IMR-90 (cell line): ENCODE data around the gene IYD. TPM values are rescaled to one million over a fixed set of nuclear protein-coding genes. Genes with fewer than 3 reads are reported as not detected.

Source experiments
- ATAC-seq: fragments of 200-7000 bp; cut with Tn5 transposase; 2 replicates; pipeline ENCODE4 v1.9.1; 2020; ENCODE audit warnings: low read depth, mild to moderate bottlenecking, moderate library complexity
- BruUV-seq: library from RNA; stranded (reverse); fragments of 400-500 nt; replicated peaks from 2 replicates; lab custom pipeline; 2021; lab: Mats Ljungman, UMichigan
- CTCF ChIA-PET: fragments of 300-600 bp; formaldehyde crosslinking; extraction: SDS; loops from one replicate; lab custom pipeline; 2021; ENCODE audit warnings: antibody characterized with exemption; lab: Yijun Ruan, JAX
- POLR2A ChIA-PET: fragments of 300-600 bp; sonication (Branson Sonifier 250); formaldehyde crosslinking; loops from one replicate; lab custom pipeline; 2022; ENCODE audit warnings: antibody characterized with exemption; ENCODE audit not compliant: unreplicated experiment; lab: Charles Lee
- DNase-seq: peaks from one replicate; pipeline ENCODE4 v3.0.0; 2013
- H2AFZ ChIP-seq: replicated peaks from 2 replicates; pipeline ENCODE3; 2013; ENCODE audit warnings: low read length, mild to moderate bottlenecking; ENCODE audit not compliant: poor library complexity
- H2AK5ac ChIP-seq: 2 replicates; pipeline ENCODE4 v1.6.1; 2013; ENCODE audit warnings: low read depth, low read length, inconsistent platforms
- H2AK9ac ChIP-seq: replicated peaks from 2 replicates; pipeline ENCODE3; 2013; ENCODE audit warnings: mild to moderate bottlenecking, low read depth, low read length, moderate library complexity; ENCODE audit not compliant: poor library complexity
- H2BK120ac ChIP-seq: 2 replicates; pipeline ENCODE4 v1.6.1; 2013; ENCODE audit warnings: low read depth, low read length, inconsistent platforms
- H2BK15ac ChIP-seq: 3 replicates; pipeline ENCODE4 v1.6.1; 2013; ENCODE audit warnings: low read depth, low read length, inconsistent platforms
- H2BK20ac ChIP-seq: 2 replicates; pipeline ENCODE4 v1.6.1; 2013; ENCODE audit warnings: low read depth, mild to moderate bottlenecking, inconsistent platforms, low read length, moderate library complexity
- H2BK5ac ChIP-seq: 2 replicates; pipeline ENCODE4 v1.6.1; 2013; ENCODE audit warnings: mild to moderate bottlenecking, low read depth, low read length, inconsistent platforms; ENCODE audit not compliant: poor library complexity, severe bottlenecking
- H3K14ac ChIP-seq: replicated peaks from 2 replicates; pipeline ENCODE4 v1.6.1; 2013; ENCODE audit warnings: low read depth, low read length, inconsistent platforms
- H3K18ac ChIP-seq: 2 replicates; pipeline ENCODE4 v1.6.1; 2013; ENCODE audit warnings: low read depth, low read length, control low read depth
- H3K23ac ChIP-seq: 2 replicates; pipeline ENCODE4 v1.6.1; 2013; ENCODE audit warnings: low read depth, low read length, inconsistent platforms
- H3K27ac ChIP-seq: 2 replicates; pipeline ENCODE4 v1.5.1; 2013; ENCODE audit warnings: mild to moderate bottlenecking, control low read depth, low read length; ENCODE audit not compliant: insufficient read depth
- H3K27me3 ChIP-seq: 2 replicates; pipeline ENCODE4 v1.6.1; 2013; ENCODE audit warnings: low read length; ENCODE audit not compliant: control insufficient read depth, insufficient read depth
- H3K36me3 ChIP-seq: 2 replicates; pipeline ENCODE4 v1.6.1; 2013; ENCODE audit warnings: low read length, mixed read lengths; ENCODE audit not compliant: control insufficient read depth, insufficient read depth
- H3K4ac ChIP-seq: 2 replicates; pipeline ENCODE4 v1.6.1; 2013; ENCODE audit warnings: low read depth, low read length, inconsistent platforms
- H3K4me1 ChIP-seq: 2 replicates; pipeline ENCODE4 v1.6.1; 2013; ENCODE audit warnings: low read length, mixed read lengths; ENCODE audit not compliant: control insufficient read depth, insufficient read depth
- H3K4me2 ChIP-seq: 2 replicates; pipeline ENCODE4 v1.6.1; 2013; ENCODE audit warnings: low read depth, mild to moderate bottlenecking, control low read depth, low read length, moderate library complexity
- H3K4me3 ChIP-seq: 2 replicates; pipeline ENCODE4 v1.5.1; 2013; ENCODE audit warnings: low read depth, mild to moderate bottlenecking, control low read depth, low read length, moderate library complexity; ENCODE audit not compliant: insufficient read depth
- H3K56ac ChIP-seq: 2 replicates; pipeline ENCODE4 v1.6.1; 2013; ENCODE audit warnings: low read length, inconsistent platforms; ENCODE audit not compliant: insufficient read depth; ENCODE audit errors: extremely low read depth
- H3K79me1 ChIP-seq, 2 experiments: 2 replicates each; pipeline ENCODE4 v1.6.1; 2013; ENCODE audit warnings: low read length in 2 of 2, inconsistent platforms in 1 of 2, low read depth in 1 of 2
- H3K9ac ChIP-seq: 2 replicates; pipeline ENCODE4 v1.6.1; 2013; ENCODE audit warnings: low read depth, low read length, control low read depth
- H3K9me1 ChIP-seq: 2 replicates; pipeline ENCODE4 v1.6.1; 2013; ENCODE audit warnings: low read length, inconsistent platforms; ENCODE audit not compliant: insufficient read depth
- H3K9me3 ChIP-seq: 2 replicates; pipeline ENCODE4 v1.6.1; 2013; ENCODE audit warnings: low read length; ENCODE audit not compliant: control insufficient read depth, insufficient read depth
- H4K20me1 ChIP-seq: 2 replicates; pipeline ENCODE4 v1.6.1; 2013; ENCODE audit warnings: low read length, inconsistent platforms; ENCODE audit not compliant: insufficient read depth
- H4K5ac ChIP-seq: 2 replicates; pipeline ENCODE4 v1.6.1; 2013; ENCODE audit warnings: mild to moderate bottlenecking, low read depth, low read length, control low read depth
- H4K8ac ChIP-seq, 2 experiments: 2 replicates each; pipeline ENCODE4 v1.6.1; 2013; ENCODE audit warnings: low read depth in 2 of 2, low read length in 2 of 2, control low read depth in 1 of 2, inconsistent platforms in 1 of 2
- H4K91ac ChIP-seq: 2 replicates; pipeline ENCODE4 v1.6.1; 2013; ENCODE audit warnings: low read depth, low read length, inconsistent platforms; ENCODE audit not compliant: insufficient read depth
- BHLHE40 ChIP-seq: fragments of 150-350 bp; IDR thresholded peaks from 2 replicates; pipeline ENCODE4 v1.6.1; 2016; ENCODE audit warnings: mild to moderate bottlenecking, low read depth, low read length
- CEBPB ChIP-seq: IDR thresholded peaks from 2 replicates; pipeline ENCODE4 v1.6.1; 2012; ENCODE audit warnings: low read depth, low read length, improper control_type of control experiment
- CHD1 ChIP-seq: IDR thresholded peaks from 2 replicates; pipeline ENCODE4 v1.6.1; 2012; ENCODE audit warnings: low read depth, low read length, improper control_type of control experiment
- FOS ChIP-seq: fragments of 150-350 bp; IDR thresholded peaks from 2 replicates; pipeline ENCODE4 v1.6.1; 2016; ENCODE audit warnings: low read depth, low read length
- MAFK ChIP-seq: IDR thresholded peaks from 2 replicates; pipeline ENCODE4 v1.6.1; 2012; ENCODE audit warnings: low read depth, low read length, improper control_type of control experiment
- MAZ ChIP-seq: IDR thresholded peaks from 2 replicates; pipeline ENCODE4 v1.6.1; 2012; ENCODE audit warnings: low read depth, mild to moderate bottlenecking, low read length, improper control_type of control experiment, moderate library complexity, borderline replicate concordance
- MXI1 ChIP-seq: IDR thresholded peaks from 2 replicates; pipeline ENCODE4 v1.6.1; 2012; ENCODE audit warnings: low read depth, mild to moderate bottlenecking, low read length, moderate library complexity, borderline replicate concordance
- NFE2L2 ChIP-seq: fragments of 150-350 bp; IDR thresholded peaks from 2 replicates; pipeline ENCODE4 v1.6.1; 2016; ENCODE audit warnings: low read depth, mild to moderate bottlenecking, low read length
- POLR2A ChIP-seq: IDR thresholded peaks from 2 replicates; pipeline ENCODE4 v1.6.1; 2012; ENCODE audit warnings: mild to moderate bottlenecking, low read depth, low read length
- RCOR1 ChIP-seq: IDR thresholded peaks from 2 replicates; pipeline ENCODE4 v1.6.1; 2012; ENCODE audit warnings: mild to moderate bottlenecking, low read length, improper control_type of control experiment; ENCODE audit not compliant: insufficient replicate concordance
- RFX5 ChIP-seq: IDR thresholded peaks from 2 replicates; pipeline ENCODE4 v1.8.0; 2012; ENCODE audit warnings: low read depth, mild to moderate bottlenecking, low read length, moderate library complexity
- SMC3 ChIP-seq: fragments of 150-350 bp; IDR thresholded peaks from 2 replicates; pipeline ENCODE4 v1.6.1; 2016; ENCODE audit warnings: low read depth, mild to moderate bottlenecking, antibody characterized with exemption, low read length, moderate library complexity
- USF2 ChIP-seq: fragments of 150-350 bp; IDR thresholded peaks from 2 replicates; pipeline ENCODE4 v1.6.1; 2017; ENCODE audit warnings: mild to moderate bottlenecking, antibody characterized with exemption, low read length, low read depth
- WGBS, 2 experiments: methylation state at CpG; one replicate each; pipeline versions ENCODE4 v1.1.5 to v1.1.7; 2013; ENCODE audit warnings: missing lambda C conversion rate in 2 of 2; ENCODE audit not compliant: insufficient read length in 1 of 2; ENCODE audit errors: extremely low coverage in 2 of 2; 5-methylcytosine and 5-hydroxymethylcytosine counted together
- dilution Hi-C: fragments of 300-500 bp; cut with HindIII; formaldehyde crosslinking; loops from one replicate; pipeline ENCODE4 v1.14.3; 2018; ENCODE audit warnings: low sequenced_read_pairs; ENCODE audit not compliant: unreplicated experiment
- in situ Hi-C: fragments of 300-500 bp; cut with MboI; formaldehyde crosslinking; loops from 3 replicates; pipeline ENCODE4 v1.14.3; 2019; ENCODE audit warnings: low sequenced_read_pairs, inconsistent platforms, mixed read lengths
- intact Hi-C: fragments of 100-400 bp; cut with micrococcal nuclease; formaldehyde crosslinking; loops from 2 replicates; pipeline ENCODE4 v1.10.0; 2022
- polyA plus RNA-seq, 3 experiments: library from polyadenylated mRNA; depleted of rRNA; stranded (reverse); fragments of >200 nt; gene quantifications; 2 replicates each; pipeline ENCODE4 v1.2.3, GENCODE V29; 2012; ENCODE audit warnings: low replicate concordance in 1 of 3
- total RNA-seq: library from RNA; depleted of rRNA; stranded (reverse); fragments of >200 nt; gene quantifications from 2 replicates; pipeline ENCODE4 v1.2.3, GENCODE V29; 2012
- TF ChIP-seq, protein P1 (sequence below): conservative IDR thresholded peaks from 2 replicates; pipeline ENCODE4 v1.5.1; 2012; ENCODE audit warnings: mild to moderate bottlenecking, low read depth, low read length, improper control_type of control experiment

The IYD gene
- total and polyA plus RNA-seq, 2 of the 4 experiments (the other 2 are of a cell fraction), result not detected

DNA sequence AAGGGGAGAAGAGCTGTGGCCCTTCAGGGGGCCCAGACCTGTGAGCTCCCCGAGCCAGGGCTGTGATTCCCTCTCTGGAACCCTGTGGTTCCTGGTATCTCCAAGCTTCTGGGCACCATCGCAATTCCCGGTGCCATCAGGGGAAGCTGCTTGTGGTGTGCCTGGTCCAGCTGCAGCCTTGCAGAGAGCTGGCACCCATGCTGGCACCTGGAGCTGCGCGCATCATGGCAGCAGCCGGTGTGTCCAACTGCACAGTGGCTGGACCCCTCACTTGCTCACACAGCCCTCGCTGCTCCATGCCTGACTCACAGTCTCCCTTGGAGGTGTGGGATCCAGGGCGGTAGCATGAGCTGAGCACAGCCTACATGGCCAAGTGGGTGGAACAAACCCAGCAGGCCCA, 56.7 kb downstream of the IYD start:
- no peak overlapping the region for H2AK5ac ChIP-seq
- H3K23ac ChIP-seq, result no peak overlapping the region
- intact Hi-C loops (no loop called here), in situ Hi-C loops (no loop called here), dilution Hi-C loops (no loop called here)
- H3K9ac ChIP-seq, result no peak overlapping the region
- no peak overlapping the region for H2AK9ac ChIP-seq
- H3K9me3 ChIP-seq, result no peaks in the 10 kb centered on the region
- no peak overlapping the region for H3K27ac ChIP-seq
- peaks cover 5% of the 10 kb centered on the region; the same call in 1 of the 2 replicates for H3K27me3 ChIP-seq
- no peaks in the 10 kb centered on the region for H4K20me1 ChIP-seq
- ChIA-PET CTCF (no interaction called here), POLR2A (no interaction called here)
- no peak overlapping the region for H4K91ac ChIP-seq
- no peak overlapping the region for H2AFZ ChIP-seq
- no peak overlapping the region for H2BK5ac ChIP-seq
- ATAC-seq (no peak), DNase-seq (no peak)
- H3K18ac ChIP-seq, result no peak overlapping the region
- no peak overlapping the region for H2BK20ac ChIP-seq
- H2BK120ac ChIP-seq, result no peak overlapping the region
- H3K56ac ChIP-seq, result no peak overlapping the region
- no peaks in the 10 kb centered on the region for H3K79me1 ChIP-seq
- no peak overlapping the region for H3K4me3 ChIP-seq
- no peak overlapping the region for H3K14ac ChIP-seq
- BruUV-seq, result no TSS peak
- H4K8ac ChIP-seq, result no peak overlapping the region
- no peak overlapping the region for H2BK15ac ChIP-seq
- no peaks in the 10 kb centered on the region for H3K4me1 ChIP-seq
- no peak overlapping the region for H4K5ac ChIP-seq
- H3K36me3 ChIP-seq, result no peaks in the 10 kb centered on the region
- no peak overlapping the region for H3K4ac ChIP-seq
- TF ChIP-seq NFE2L2, result no peak
- TF ChIP-seq CEBPB, result no peak
- no peak for TF ChIP-seq RFX5
- TF ChIP-seq BHLHE40, result no peak
- no peak for TF ChIP-seq MAZ
- TF ChIP-seq USF2, result no peak
- no peak for TF ChIP-seq RCOR1
- no peak for TF ChIP-seq FOS
- no peak for TF ChIP-seq SMC3
- TF ChIP-seq, protein P1, sequence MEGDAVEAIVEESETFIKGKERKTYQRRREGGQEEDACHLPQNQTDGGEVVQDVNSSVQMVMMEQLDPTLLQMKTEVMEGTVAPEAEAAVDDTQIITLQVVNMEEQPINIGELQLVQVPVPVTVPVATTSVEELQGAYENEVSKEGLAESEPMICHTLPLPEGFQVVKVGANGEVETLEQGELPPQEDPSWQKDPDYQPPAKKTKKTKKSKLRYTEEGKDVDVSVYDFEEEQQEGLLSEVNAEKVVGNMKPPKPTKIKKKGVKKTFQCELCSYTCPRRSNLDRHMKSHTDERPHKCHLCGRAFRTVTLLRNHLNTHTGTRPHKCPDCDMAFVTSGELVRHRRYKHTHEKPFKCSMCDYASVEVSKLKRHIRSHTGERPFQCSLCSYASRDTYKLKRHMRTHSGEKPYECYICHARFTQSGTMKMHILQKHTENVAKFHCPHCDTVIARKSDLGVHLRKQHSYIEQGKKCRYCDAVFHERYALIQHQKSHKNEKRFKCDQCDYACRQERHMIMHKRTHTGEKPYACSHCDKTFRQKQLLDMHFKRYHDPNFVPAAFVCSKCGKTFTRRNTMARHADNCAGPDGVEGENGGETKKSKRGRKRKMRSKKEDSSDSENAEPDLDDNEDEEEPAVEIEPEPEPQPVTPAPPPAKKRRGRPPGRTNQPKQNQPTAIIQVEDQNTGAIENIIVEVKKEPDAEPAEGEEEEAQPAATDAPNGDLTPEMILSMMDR, result no peak
- TF ChIP-seq POLR2A, result no peak
- no peak for TF ChIP-seq MAFK
- TF ChIP-seq MXI1, result no peak
- TF ChIP-seq CHD1, result no peak
- no peaks in the 10 kb centered on the region for H3K9me1 ChIP-seq
- no peak overlapping the region for H3K4me2 ChIP-seq
- WGBS, 2 experiments, result 94% methylated on average over 3 of the region's 8 CpGs; no CpG with 5 or more reads in 1 of the 2 experiments
